T1000 (cell line): Measurements from ENCODE around the gene VSIG10L.

ENCODE experiments used
- DNase-seq: peaks from one replicate; lab custom pipeline; 2025; ENCODE audit warnings: mixed read lengths; lab: John Stamatoyannopoulos, UW

Gene VSIG10L

GRCh38 chr19:51341976-51342580, at the start of gene VSIG10L:
VSIG10L (minus strand) TSS chr19:51342139; CDS start chr19:51342124, 15 bp downstream.
- DNase-seq, result no peak

GRCh38 chr19:51391073-51391611, 49.2 kb upstream of the VSIG10L start:
- no peak for DNase-seq

GRCh38 chr19:51389143-51389542, 47.2 kb upstream of the VSIG10L start:
- DNase-seq, result no peak

- no peak for DNase-seq
Measured at GRCh38 chr19:51387924-51388389, 46.0 kb upstream of the VSIG10L start, which contains the start of gene LIM2. LIM2 (minus strand) TSS chr19:51387974; CDS start chr19:51387443, 531 bp downstream.

GRCh38 chr19:51386882-51387520, 45.1 kb upstream of the VSIG10L start:
- DNase-seq, result no peak

- DNase-seq, result no peak
Measured at GRCh38 chr19:51382004-51382403, 40.1 kb upstream of the VSIG10L start.

GRCh38 chr19:51380379-51380778, 38.4 kb upstream of the VSIG10L start:
- DNase-seq, result no peak

GRCh38 chr19:51377422-51377821, 35.5 kb upstream of the VSIG10L start:
- DNase-seq, result no peak

- DNase-seq, result no peak
Measured at GRCh38 chr19:51375504-51376221, 33.7 kb upstream of the VSIG10L start.

GRCh38 chr19:51372649-51373504, 30.9 kb upstream of the VSIG10L start, which contains the start of gene NKG7:
NKG7 (minus strand) TSS chr19:51372654; CDS start chr19:51372535, 119 bp downstream.
- DNase-seq, result no peak

- no peak for DNase-seq
Measured at GRCh38 chr19:51372021-51372648, 30.2 kb upstream of the VSIG10L start.

GRCh38 chr19:51371186-51371690, 29.3 kb upstream of the VSIG10L start:
- DNase-seq, result no peak

GRCh38 chr19:51370230-51370629, 28.3 kb upstream of the VSIG10L start:
- no peak for DNase-seq

- DNase-seq, result no peak
Measured at GRCh38 chr19:51368366-51369282, 26.7 kb upstream of the VSIG10L start, which contains the start of gene CLDND2. CLDND2 (minus strand) TSS chr19:51369003; CDS start chr19:51368577, 426 bp downstream.

GRCh38 chr19:51367565-51368365, 25.8 kb upstream of the VSIG10L start:
- peak; percentile 98 for DNase-seq

- DNase-seq, result no peak
Measured at GRCh38 chr19:51367255-51367564, 25.3 kb upstream of the VSIG10L start.

GRCh38 chr19:51366389-51367254, 24.7 kb upstream of the VSIG10L start:
- DNase-seq, result peak; percentile 89

GRCh38 chr19:51365965-51366388, 24.0 kb upstream of the VSIG10L start, which contains the start of gene ETFB:
ETFB (minus strand) TSS chr19:51366388; CDS start chr19:51366326, 62 bp downstream.
- no peak for DNase-seq
